Calu3 (cell line): ENCODE data around the gene RFX3. TPM values are rescaled to one million over a fixed set of nuclear protein-coding genes. Genes with fewer than 3 reads are reported as not detected.

Experiments
- BruUV-seq: library from RNA; stranded (reverse); fragments of 400-500 nt; replicated peaks from 2 replicates; lab custom pipeline; 2021; lab: Mats Ljungman, UMichigan
- CTCF ChIA-PET: fragments of 300-600 bp; sonication (Branson Sonifier 250); formaldehyde crosslinking; loops from one replicate; lab custom pipeline; 2022; ENCODE audit warnings: antibody characterized with exemption; lab: Charles Lee
- DNase-seq: peaks from one replicate; pipeline ENCODE4 v3.0.0; 2022
- H3K27ac Mint-ChIP-seq: one replicate; pipeline ENCODE4 v1.8.0; 2022; ENCODE audit warnings: mixed read lengths; ENCODE audit not compliant: unreplicated experiment
- H3K27me3 Mint-ChIP-seq: one replicate; pipeline ENCODE4 v1.8.0; 2022; ENCODE audit warnings: mixed read lengths; ENCODE audit not compliant: unreplicated experiment
- H3K36me3 Mint-ChIP-seq: one replicate; pipeline ENCODE4 v1.8.0; 2022; ENCODE audit warnings: mild to moderate bottlenecking, moderate library complexity, mixed read lengths; ENCODE audit not compliant: insufficient read depth, unreplicated experiment
- H3K4me1 Mint-ChIP-seq: one replicate; pipeline ENCODE4 v1.8.0; 2022; ENCODE audit warnings: mild to moderate bottlenecking, low read depth, mixed read lengths; ENCODE audit not compliant: unreplicated experiment
- H3K4me3 Mint-ChIP-seq: one replicate; pipeline ENCODE4 v1.8.0; 2022; ENCODE audit warnings: mild to moderate bottlenecking, low read depth, moderate library complexity, mixed read lengths; ENCODE audit not compliant: unreplicated experiment
- H3K9me3 Mint-ChIP-seq: one replicate; pipeline ENCODE4 v1.8.0; 2022; ENCODE audit warnings: low read depth, mixed read lengths; ENCODE audit not compliant: unreplicated experiment
- CTCF ChIP-seq: fragments of 200-600 bp; IDR thresholded peaks from one replicate; pipeline ENCODE4 v1.8.0; 2022; ENCODE audit warnings: antibody characterized with exemption; ENCODE audit not compliant: unreplicated experiment
- intact Hi-C: fragments of 100-400 bp; cut with micrococcal nuclease; formaldehyde crosslinking; loops from one replicate; pipeline ENCODE4 v1.10.0; 2022; ENCODE audit not compliant: unreplicated experiment
- total RNA-seq: library from RNA; stranded (reverse); gene quantifications from 2 replicates; pipeline ENCODE4 v1.2.3, GENCODE V29; 2022

Gene RFX3
- total RNA-seq, 1 experiment from 2014 or later = 10.1 TPM

GRCh38 chr9:3517377-3518048 lies 8.3 kb downstream of the RFX3 start:
- H3K4me1 Mint-ChIP-seq = no peaks in the 10 kb centered on the region
- CTCF ChIA-PET = interaction anchor here (0.6 kb wide), 1 partner anchor 39 kb away, joined by 3 read pairs; no protein-coding TSS in a partner anchor
- peaks cover 5% of the 10 kb centered on the region for H3K36me3 Mint-ChIP-seq
- no peaks in the 10 kb centered on the region for H3K9me3 Mint-ChIP-seq
- no peak overlapping the region for H3K4me3 Mint-ChIP-seq
- no peak for TF ChIP-seq CTCF
- intact Hi-C loops = no loop called here
- no peaks in the 10 kb centered on the region for H3K27me3 Mint-ChIP-seq
- BruUV-seq = no TSS peak
- DNase-seq = no peak
- no peak overlapping the region for H3K27ac Mint-ChIP-seq

GRCh38 chr9:3516667-3517330 lies 9.0 kb downstream of the RFX3 start:
- Mint-ChIP-seq H3K4me1 (no peaks in the 10 kb centered on the region), H3K4me3 (no peak overlapping the region), H3K27me3 (no peaks in the 10 kb centered on the region), H3K9me3 (no peaks in the 10 kb centered on the region), H3K36me3 (peaks cover 5% of the 10 kb centered on the region), H3K27ac (no peak overlapping the region)
- no TSS peak for BruUV-seq
- no peak for DNase-seq
- intact Hi-C loops = no loop called here
- CTCF ChIA-PET = no interaction called here
- no peak for TF ChIP-seq CTCF

GRCh38 chr9:3515405-3515804 lies 10.4 kb downstream of the RFX3 start:
- BruUV-seq = no TSS peak
- DNase-seq = no peak
- CTCF ChIA-PET = no interaction called here
- peaks cover 5% of the 10 kb centered on the region for H3K36me3 Mint-ChIP-seq
- H3K4me3 Mint-ChIP-seq = no peak overlapping the region
- no peaks in the 10 kb centered on the region for H3K27me3 Mint-ChIP-seq
- no peak overlapping the region for H3K27ac Mint-ChIP-seq
- intact Hi-C loops = no loop called here
- no peaks in the 10 kb centered on the region for H3K4me1 Mint-ChIP-seq
- no peak for TF ChIP-seq CTCF
- no peaks in the 10 kb centered on the region for H3K9me3 Mint-ChIP-seq

GRCh38 chr9:3514786-3515185 lies 11.0 kb downstream of the RFX3 start:
- H3K36me3 Mint-ChIP-seq = peaks cover 5% of the 10 kb centered on the region
- no TSS peak for BruUV-seq
- CTCF ChIA-PET = interaction anchor here (0.7 kb wide), 1 partner anchor 48 kb away, joined by 3 read pairs; no protein-coding TSS in a partner anchor

More at GRCh38 chr9:3514786-3515185, 11.0 kb downstream of the RFX3 start:
- Mint-ChIP-seq H3K4me1 (no peaks in the 10 kb centered on the region), H3K27ac (no peak overlapping the region), H3K27me3 (no peaks in the 10 kb centered on the region), H3K4me3 (no peak overlapping the region), H3K9me3 (no peaks in the 10 kb centered on the region)
- no peak for TF ChIP-seq CTCF
- intact Hi-C loops = no loop called here
- no peak for DNase-seq
